ENCODE data around the gene KCTD17. TPM values are rescaled to one million over a fixed set of nuclear protein-coding genes. Genes with fewer than 3 reads are reported as not detected.

KCTD17 gene
- total RNA-seq, 4 donors from 2014 or later = 7.4 to 24.7 (median 20.2) TPM

- Histone ChIP-seq H3K4me3 (no peak overlapping the region), H3K36me3 (peaks cover 3 to 46% (median 16%) of the 10 kb centered on the region in 3 donors), H3K27ac (peak overlapping the region in 1 of 4 donors; percentile 99), H3K27me3 (no peaks in the 10 kb centered on the region), H3K9me3 (no peaks in the 10 kb centered on the region), H3K4me1 (peaks cover 0 to 42% (median 31%) of the 10 kb centered on the region in 4 donors)
- no peak for DNase-seq (ENCODE audit: low spot score in 2 of 2)
- WGBS, 2 donors = 69 to 77% methylated on average over 16 of the region's 16 CpGs
- TF ChIP-seq CTCF (IDR thresholded peaks at IDR 0.05) (no peak), EP300 (IDR thresholded peaks at IDR 0.05) (no peak), POLR2A (IDR thresholded peaks at IDR 0.05) (no peak)
These were observed 28.8 kb upstream of the KCTD17 start for GRCh38 chr22:37022483-37023337.

GRCh38 chr22:37023743-37024338 lies 27.7 kb upstream of the KCTD17 start:
- Histone ChIP-seq H3K27ac (peak overlapping the region in 1 of 4 donors; percentile 7), H3K4me3 (no peak overlapping the region), H3K9me3 (no peaks in the 10 kb centered on the region), H3K36me3 (peaks cover 2 to 54% (median 16%) of the 10 kb centered on the region in 3 donors), H3K27me3 (no peaks in the 10 kb centered on the region), H3K4me1 (peaks cover 0 to 33% (median 23%) of the 10 kb centered on the region in 4 donors)
- 93 to 95% methylated on average over 32 to 34 of the region's 34 CpGs for WGBS, 2 donors
- no peak for DNase-seq (ENCODE audit: low spot score in 2 of 2)
- TF ChIP-seq POLR2A (IDR thresholded peaks at IDR 0.05) = no peak
- no peak for TF ChIP-seq EP300 (IDR thresholded peaks at IDR 0.05)
- no peak for TF ChIP-seq CTCF (IDR thresholded peaks at IDR 0.05)

- peaks cover 2 to 61% (median 21%) of the 10 kb centered on the region in 3 donors for H3K36me3 ChIP-seq
- no peak for DNase-seq (ENCODE audit: low spot score in 2 of 2)
- TF ChIP-seq EP300 (IDR thresholded peaks at IDR 0.05) = no peak
- no peak for TF ChIP-seq POLR2A (IDR thresholded peaks at IDR 0.05)
- no peak for TF ChIP-seq CTCF (IDR thresholded peaks at IDR 0.05)
- H3K4me3 ChIP-seq = no peak overlapping the region
- peaks cover 0 to 33% (median 23%) of the 10 kb centered on the region in 4 donors for H3K4me1 ChIP-seq
- no peaks in the 10 kb centered on the region for H3K27me3 ChIP-seq
- no peaks in the 10 kb centered on the region for H3K9me3 ChIP-seq
- peak overlapping the region in 1 of 4 donors; percentile 32 for H3K27ac ChIP-seq
- WGBS, 2 donors = 93 to 94% methylated on average over 71 of the region's 71 CpGs
These were observed 27.0 kb upstream of the KCTD17 start for GRCh38 chr22:37024339-37025157.

GRCh38 chr22:37025500-37026070 lies 26.0 kb upstream of the KCTD17 start:
- no peaks in the 10 kb centered on the region for H3K27me3 ChIP-seq
- no peak for DNase-seq (ENCODE audit: low spot score in 2 of 2)
- peaks cover 2 to 72% (median 23%) of the 10 kb centered on the region in 3 donors for H3K36me3 ChIP-seq
- H3K9me3 ChIP-seq = no peaks in the 10 kb centered on the region
- WGBS, 2 donors = 84 to 89% methylated on average over 10 of the region's 10 CpGs
- no peak overlapping the region for H3K4me3 ChIP-seq
- H3K4me1 ChIP-seq = peaks cover 0 to 29% (median 17%) of the 10 kb centered on the region in 4 donors
- H3K27ac ChIP-seq = peak overlapping the region in 1 of 4 donors; percentile 32
- no peak for TF ChIP-seq POLR2A (IDR thresholded peaks at IDR 0.05)
- no peak for TF ChIP-seq EP300 (IDR thresholded peaks at IDR 0.05)
- TF ChIP-seq CTCF (IDR thresholded peaks at IDR 0.05) = no peak

Measured in tibial nerve (tissue), 4 donors.